A549 (cell line): ENCODE results near the gene TTBK2. TPM values are rescaled to one million over a fixed set of nuclear protein-coding genes. Genes with fewer than 3 reads are reported as not detected.
"Not testable (repeated sequence)": the region's sequence is repeated elsewhere in the genome, so short reads cannot be mapped to it uniquely, and the experiment has no call there.

Source experiments
- ATAC-seq, 2 experiments: fragments of 200-7000 bp in 1 of 2; fragments of >200 bp in 1 of 2; cut with Nextera tagmentation in 1 of 2; cut with Tn5 transposase in 1 of 2; 3 replicates each; pipeline versions ENCODE4 v1.8.0 to v1.9.1; 2018 to 2020; ENCODE audit warnings: mild to moderate bottlenecking in 1 of 2, moderate library complexity in 1 of 2
- CTCF ChIA-PET: fragments of 300-600 bp; sonication (Branson Sonifier 250); formaldehyde crosslinking; extraction: SDS; loops from one replicate; lab custom pipeline; 2021; ENCODE audit warnings: antibody characterized with exemption, inconsistent platforms; lab: Yijun Ruan, JAX
- POLR2A ChIA-PET: fragments of 350-600 bp; formaldehyde crosslinking; extraction: SDS; loops from one replicate; lab custom pipeline; 2021; ENCODE audit warnings: antibody characterized with exemption, inconsistent platforms; lab: Yijun Ruan, JAX
- DNase-seq, 2 experiments: peaks; one replicate each; pipeline versions ENCODE4 v3.0.0 to v3.0.0-alpha.2; 2011 to 2016; ENCODE audit warnings: low read depth in 1 of 2, low spot score in 1 of 2
- FAIRE-seq: peaks from 2 replicates; lab custom pipeline; 2011; peaks lifted over from hg19 to GRCh38; lab: Jason Lieb, UNC
- H3K27ac ChIP-seq, 2 experiments: fragments of >200 bp; sonication (Bioruptor Twin); formaldehyde crosslinking; 3 replicates each; pipeline ENCODE4 v1.5.1; 2016 to 2017
- H3K4me1 ChIP-seq: fragments of >200 bp; sonication (Bioruptor Twin); formaldehyde crosslinking; 3 replicates; pipeline ENCODE4 v1.6.1; 2016
- H3K4me2 ChIP-seq: fragments of >200 bp; sonication (Bioruptor Twin); formaldehyde crosslinking; 3 replicates; pipeline ENCODE4 v1.6.1; 2016
- H3K4me3 ChIP-seq: fragments of >200 bp; sonication (Bioruptor Twin); formaldehyde crosslinking; 3 replicates; pipeline ENCODE4 v1.5.1; 2016
- H3K9me3 ChIP-seq: fragments of >200 bp; sonication (Bioruptor Twin); formaldehyde crosslinking; 3 replicates; pipeline ENCODE4 v1.6.1; 2016
- CEBPB ChIP-seq, 2 experiments: fragments of >200 bp in 1 of 2; sonication (Bioruptor Twin) in 1 of 2; formaldehyde crosslinking in 1 of 2; IDR thresholded peaks; 2 replicates each; pipeline ENCODE4 v1.6.1; 2012 to 2016
- CHD2 ChIP-seq: fragments of 150-350 bp; IDR thresholded peaks from 2 replicates; pipeline ENCODE4 v1.6.1; 2014; ENCODE audit warnings: low read length; ENCODE audit not compliant: partially characterized antibody
- CHD4 ChIP-seq: fragments of 200-600 bp; sonication (generic); IDR thresholded peaks from 2 replicates; pipeline ENCODE4 v1.6.1; 2016; ENCODE audit warnings: antibody characterized with exemption, mild to moderate bottlenecking, borderline replicate concordance
- EHF ChIP-seq: fragments of 250-450 bp; sonication (Bioruptor Pico); IDR thresholded peaks from 2 replicates; pipeline ENCODE4 v1.5.0; 2020; ENCODE audit warnings: mild to moderate bottlenecking
- EP300 ChIP-seq, 2 experiments: fragments of >200 bp; sonication (Bioruptor Twin); formaldehyde crosslinking; IDR thresholded peaks; 2 replicates in 1 of 2; 3 replicates in 1 of 2; pipeline ENCODE4 v1.6.1; 2016 to 2017
- HOXB13 ChIP-seq: fragments of 250-450 bp; sonication (Bioruptor Pico); IDR thresholded peaks from 2 replicates; pipeline ENCODE4 v1.5.0; 2020; ENCODE audit warnings: low read depth, mild to moderate bottlenecking, moderate library complexity
- KDM1A ChIP-seq: fragments of 200-600 bp; sonication (generic); IDR thresholded peaks from 2 replicates; pipeline ENCODE4 v1.6.1; 2016; ENCODE audit warnings: low read depth, mild to moderate bottlenecking
- KDM5A ChIP-seq: fragments of 200-600 bp; sonication (generic); IDR thresholded peaks from 2 replicates; pipeline ENCODE4 v1.6.1; 2016; ENCODE audit warnings: antibody characterized with exemption, mild to moderate bottlenecking
- MAZ ChIP-seq: fragments of 150-350 bp; IDR thresholded peaks from 2 replicates; pipeline ENCODE4 v1.6.1; 2014; ENCODE audit warnings: antibody characterized with exemption, low read depth, low read length, borderline replicate concordance
- MYC ChIP-seq: IDR thresholded peaks from 2 replicates; pipeline ENCODE4 v1.6.1; 2012; ENCODE audit warnings: mild to moderate bottlenecking, inconsistent platforms, low read length, improper control_type of control experiment, borderline replicate concordance
- NPAS2 ChIP-seq: fragments of 250-450 bp; sonication (Bioruptor Pico); IDR thresholded peaks from 2 replicates; pipeline ENCODE4 v1.8.0; 2022; ENCODE audit warnings: mild to moderate bottlenecking, moderate library complexity, borderline replicate concordance
- NR3C1 ChIP-seq: fragments of >200 bp; sonication (Bioruptor Twin); formaldehyde crosslinking; IDR thresholded peaks from 3 replicates; pipeline ENCODE4 v1.6.1; 2017
- PHF8 ChIP-seq: fragments of 200-600 bp; sonication (generic); IDR thresholded peaks from 2 replicates; pipeline ENCODE4 v1.6.1; 2016; ENCODE audit warnings: low read depth, mild to moderate bottlenecking, antibody characterized with exemption, moderate library complexity, borderline replicate concordance
- RARB ChIP-seq: fragments of 250-450 bp; sonication (Bioruptor Pico); IDR thresholded peaks from 2 replicates; pipeline ENCODE4 v1.8.0; 2021; ENCODE audit warnings: mild to moderate bottlenecking, moderate library complexity
- RNF2 ChIP-seq: fragments of 200-600 bp; sonication (generic); IDR thresholded peaks from 2 replicates; pipeline ENCODE4 v1.6.1; 2016; ENCODE audit warnings: low read depth, mild to moderate bottlenecking, antibody characterized with exemption, moderate library complexity, borderline replicate concordance
- SREBF2 ChIP-seq: fragments of 450-650 bp; IDR thresholded peaks from 2 replicates; pipeline ENCODE4 v1.6.1; 2014; ENCODE audit warnings: mild to moderate bottlenecking, moderate library complexity
- WGBS: methylation state at CpG from one replicate; pipeline ENCODE4 v1.1.6; 2017; ENCODE audit errors: missing lambda C conversion rate; 5-methylcytosine and 5-hydroxymethylcytosine counted together
- polyA plus RNA-seq, 4 experiments: library from polyadenylated mRNA; depleted of rRNA in 3 of 4; stranded (reverse); fragments of >200 nt; fragmentation: RNase III in 1 of 4; extraction: RNeasy Plus Mini Kit Qiagen cat#74134 plus additional on column Dnase treatment in 1 of 4; gene quantifications; 2 replicates in 3 of 4; 3 replicates in 1 of 4; pipeline ENCODE4 v1.2.3, GENCODE V29; 2011 to 2017
- TF ChIP-seq, protein P1 (sequence below): fragments of 200-600 bp; sonication (generic); IDR thresholded peaks from 2 replicates; pipeline ENCODE4 v1.6.1; 2016; ENCODE audit warnings: antibody characterized with exemption, mild to moderate bottlenecking, moderate library complexity
- TF ChIP-seq, protein P2 (sequence below): fragments of 450-650 bp; IDR thresholded peaks from 2 replicates; pipeline ENCODE4 v1.6.1; 2014; ENCODE audit warnings: antibody characterized with exemption
- TF ChIP-seq, protein P3 (sequence below): fragments of 250-450 bp; sonication (Bioruptor Pico); IDR thresholded peaks from 2 replicates; pipeline ENCODE4 v1.5.0; 2020; ENCODE audit warnings: low read depth, mild to moderate bottlenecking, moderate library complexity
- TF ChIP-seq, protein P4 (sequence below): fragments of >200 bp; sonication (Bioruptor Twin); formaldehyde crosslinking; IDR thresholded peaks from 2 replicates; pipeline ENCODE4 v1.6.1; 2016

The TTBK2 gene
- polyA plus RNA-seq, 2 of the 4 experiments (the other 2 are of a cell fraction), result 2.3 to 5.6 TPM

DNA sequence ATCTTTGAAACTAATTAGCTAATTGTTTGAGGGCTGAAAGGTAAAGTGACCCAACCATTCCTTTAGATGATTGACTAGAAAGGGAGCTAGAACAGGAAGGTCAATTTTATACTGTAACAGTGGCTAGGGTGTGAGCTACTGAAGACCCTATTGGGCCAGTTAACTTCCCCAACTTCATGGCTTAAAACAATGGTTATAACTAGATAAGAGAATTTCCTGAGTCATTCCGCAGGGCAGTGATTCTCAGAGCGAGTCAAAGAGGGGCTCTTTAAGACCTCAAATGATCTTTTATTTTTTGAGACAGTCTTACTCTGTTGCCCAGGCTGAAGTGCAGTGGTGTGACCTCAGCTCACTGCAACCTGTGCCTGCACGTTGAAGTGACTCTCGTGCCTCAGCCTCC is 33.7 kb upstream of the TTBK2 start (continued):
- TF ChIP-seq, protein P1, sequence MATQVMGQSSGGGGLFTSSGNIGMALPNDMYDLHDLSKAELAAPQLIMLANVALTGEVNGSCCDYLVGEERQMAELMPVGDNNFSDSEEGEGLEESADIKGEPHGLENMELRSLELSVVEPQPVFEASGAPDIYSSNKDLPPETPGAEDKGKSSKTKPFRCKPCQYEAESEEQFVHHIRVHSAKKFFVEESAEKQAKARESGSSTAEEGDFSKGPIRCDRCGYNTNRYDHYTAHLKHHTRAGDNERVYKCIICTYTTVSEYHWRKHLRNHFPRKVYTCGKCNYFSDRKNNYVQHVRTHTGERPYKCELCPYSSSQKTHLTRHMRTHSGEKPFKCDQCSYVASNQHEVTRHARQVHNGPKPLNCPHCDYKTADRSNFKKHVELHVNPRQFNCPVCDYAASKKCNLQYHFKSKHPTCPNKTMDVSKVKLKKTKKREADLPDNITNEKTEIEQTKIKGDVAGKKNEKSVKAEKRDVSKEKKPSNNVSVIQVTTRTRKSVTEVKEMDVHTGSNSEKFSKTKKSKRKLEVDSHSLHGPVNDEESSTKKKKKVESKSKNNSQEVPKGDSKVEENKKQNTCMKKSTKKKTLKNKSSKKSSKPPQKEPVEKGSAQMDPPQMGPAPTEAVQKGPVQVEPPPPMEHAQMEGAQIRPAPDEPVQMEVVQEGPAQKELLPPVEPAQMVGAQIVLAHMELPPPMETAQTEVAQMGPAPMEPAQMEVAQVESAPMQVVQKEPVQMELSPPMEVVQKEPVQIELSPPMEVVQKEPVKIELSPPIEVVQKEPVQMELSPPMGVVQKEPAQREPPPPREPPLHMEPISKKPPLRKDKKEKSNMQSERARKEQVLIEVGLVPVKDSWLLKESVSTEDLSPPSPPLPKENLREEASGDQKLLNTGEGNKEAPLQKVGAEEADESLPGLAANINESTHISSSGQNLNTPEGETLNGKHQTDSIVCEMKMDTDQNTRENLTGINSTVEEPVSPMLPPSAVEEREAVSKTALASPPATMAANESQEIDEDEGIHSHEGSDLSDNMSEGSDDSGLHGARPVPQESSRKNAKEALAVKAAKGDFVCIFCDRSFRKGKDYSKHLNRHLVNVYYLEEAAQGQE, result no peak
- no peak for TF ChIP-seq NR3C1
- no peak for TF ChIP-seq KDM5A
- TF ChIP-seq CEBPB (IDR thresholded peaks at IDR 0.05), result no peak
- no peak for TF ChIP-seq EP300 (IDR thresholded peaks at IDR 0.05)
- TF ChIP-seq, all 56 proteins: peak for 0

DNA sequence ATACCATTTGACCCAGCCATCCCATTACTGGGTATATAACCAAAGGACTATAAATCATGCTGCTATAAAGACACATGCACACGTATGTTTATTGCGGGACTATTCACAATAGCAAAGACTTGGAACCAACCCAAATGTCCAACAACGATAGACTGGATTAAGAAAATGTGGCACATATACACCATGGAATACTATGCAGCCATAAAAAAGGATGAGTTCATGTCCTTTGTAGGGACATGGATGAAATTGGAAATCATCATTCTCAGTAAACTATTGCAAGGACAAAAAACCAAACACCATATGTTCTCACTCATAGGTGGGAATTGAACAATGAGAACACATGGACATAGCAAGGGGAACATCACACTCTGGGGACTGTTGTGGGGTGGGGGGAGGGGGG is 28.3 kb upstream of the TTBK2 start:
- H3K27ac ChIP-seq, CTCF ChIA-PET, FAIRE-seq, H3K4me1 ChIP-seq, DNase-seq, ATAC-seq, H3K4me2 ChIP-seq, H3K9me3 ChIP-seq, POLR2A ChIA-PET, H3K4me3 ChIP-seq: not testable (repeated sequence)
- WGBS, result 94% methylated on average over 3 of the region's 3 CpGs

DNA sequence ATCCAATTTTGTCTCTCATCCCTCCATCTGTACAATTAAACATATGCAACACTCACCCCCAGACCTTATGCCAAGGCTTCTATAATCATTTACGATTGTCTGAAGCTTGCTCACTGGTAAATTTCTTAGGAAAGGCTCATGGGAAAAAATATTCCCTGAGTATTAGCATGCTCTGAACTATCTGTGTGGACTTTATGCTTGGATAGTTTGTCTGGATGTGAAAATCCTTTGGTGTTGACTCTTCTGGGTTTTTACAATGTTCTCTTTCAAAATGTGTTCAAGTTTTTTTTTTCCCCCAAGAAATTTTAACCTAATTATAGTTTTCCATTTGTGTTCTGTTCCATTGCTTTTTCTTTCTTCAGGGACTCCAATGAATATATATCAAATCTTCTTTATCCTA is 19.9 kb upstream of the TTBK2 start:
- no peak for DNase-seq

DNA sequence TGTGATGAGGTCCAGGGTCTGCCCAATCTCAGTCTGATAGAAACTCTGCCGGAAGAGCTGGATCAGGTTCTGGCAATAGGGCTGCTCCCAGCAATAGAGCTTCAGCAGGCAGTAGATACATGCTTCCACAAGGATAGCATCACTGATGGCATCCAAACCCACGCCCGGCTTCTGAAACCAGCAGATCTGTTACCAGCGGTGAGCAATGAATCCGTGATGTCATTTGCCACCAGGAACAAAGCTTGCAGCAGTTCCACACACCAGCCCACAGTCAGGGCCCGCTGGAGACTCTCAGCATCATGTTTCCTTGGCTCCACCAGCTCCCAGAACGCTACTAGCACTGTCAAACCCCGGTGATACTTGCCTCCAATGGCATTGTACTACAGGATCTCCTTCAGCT is 19.3 kb upstream of the TTBK2 start:
- ATAC-seq (no peak), DNase-seq (no peak), FAIRE-seq (no peak)
- Histone ChIP-seq H3K4me3 (no peak overlapping the region), H3K9me3 (no peaks in the 10 kb centered on the region), H3K27ac (no peak overlapping the region), H3K4me2 (no peak overlapping the region), H3K4me1 (no peaks in the 10 kb centered on the region)
- POLR2A ChIA-PET, result no interaction called here
- 94% methylated on average over 3 of the region's 8 CpGs for WGBS
- CTCF ChIA-PET, result interaction anchor here (0.6 to 1.6 kb wide), 3 partner anchors 13 to 14 kb away, joined by 3 to 7 read pairs (median 4); no protein-coding TSS in a partner anchor
- TF ChIP-seq MYC (no peak), MAZ (no peak), PHF8 (no peak), EHF (CRISPR knock-in tag) (no peak), CHD2 (no peak), SREBF2 (no peak), CHD4 (no peak), RNF2 (no peak), HOXB13 (CRISPR knock-in tag) (no peak)
- TF ChIP-seq, protein P2, sequence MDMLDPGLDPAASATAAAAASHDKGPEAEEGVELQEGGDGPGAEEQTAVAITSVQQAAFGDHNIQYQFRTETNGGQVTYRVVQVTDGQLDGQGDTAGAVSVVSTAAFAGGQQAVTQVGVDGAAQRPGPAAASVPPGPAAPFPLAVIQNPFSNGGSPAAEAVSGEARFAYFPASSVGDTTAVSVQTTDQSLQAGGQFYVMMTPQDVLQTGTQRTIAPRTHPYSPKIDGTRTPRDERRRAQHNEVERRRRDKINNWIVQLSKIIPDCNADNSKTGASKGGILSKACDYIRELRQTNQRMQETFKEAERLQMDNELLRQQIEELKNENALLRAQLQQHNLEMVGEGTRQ, result no peak
- TF ChIP-seq, protein P3, sequence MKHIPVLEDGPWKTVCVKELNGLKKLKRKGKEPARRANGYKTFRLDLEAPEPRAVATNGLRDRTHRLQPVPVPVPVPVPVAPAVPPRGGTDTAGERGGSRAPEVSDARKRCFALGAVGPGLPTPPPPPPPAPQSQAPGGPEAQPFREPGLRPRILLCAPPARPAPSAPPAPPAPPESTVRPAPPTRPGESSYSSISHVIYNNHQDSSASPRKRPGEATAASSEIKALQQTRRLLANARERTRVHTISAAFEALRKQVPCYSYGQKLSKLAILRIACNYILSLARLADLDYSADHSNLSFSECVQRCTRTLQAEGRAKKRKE (CRISPR knock-in tag), result no peak

More for the DNA sequence above, 19.9 kb upstream of the TTBK2 start:
- no peak overlapping the region for H3K27ac ChIP-seq
- WGBS, result 78% methylated on average over 1 of the region's 1 CpG
- TF ChIP-seq PHF8 (no peak), CHD2 (no peak), KDM1A (no peak), HOXB13 (CRISPR knock-in tag) (no peak), NPAS2 (CRISPR knock-in tag) (no peak), RARB (CRISPR knock-in tag) (no peak), CEBPB (IDR thresholded peaks at IDR 0.05) (no peak)
- TF ChIP-seq, protein P4, sequence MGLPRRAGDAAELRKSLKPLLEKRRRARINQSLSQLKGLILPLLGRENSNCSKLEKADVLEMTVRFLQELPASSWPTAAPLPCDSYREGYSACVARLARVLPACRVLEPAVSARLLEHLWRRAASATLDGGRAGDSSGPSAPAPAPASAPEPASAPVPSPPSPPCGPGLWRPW, result no peak
- TF ChIP-seq, all 56 proteins: peak for 0
- ChIA-PET CTCF (interaction anchor here (0.6 to 1.6 kb wide), 3 partner anchors 13 to 119 kb away, joined by 3 to 7 read pairs (median 4); no protein-coding TSS in a partner anchor), POLR2A (no interaction called here)
- no peak for ATAC-seq
- Histone ChIP-seq H3K4me3 (no peak overlapping the region), H3K4me2 (no peak overlapping the region), H3K9me3 (no peaks in the 10 kb centered on the region), H3K4me1 (no peaks in the 10 kb centered on the region)
- no peak for FAIRE-seq
